ENCODE results near the gene FGF12.

GRCh38 chr3:192253138-192253887 is 474.0 kb downstream of the FGF12 start:
- TF ChIP-seq CTCF (conservative IDR thresholded peaks at IDR 0.05; ENCODE audit: low read length) (no peak), EZH2phosphoT487 (IDR thresholded peaks at IDR 0.05; ENCODE audit: borderline replicate concordance, low read depth, low read length) (no peak)

Measured in OCI-LY7 (cell line).